Lung (tissue), 12 donors: ENCODE data around the gene RDX. TPM values are rescaled to one million over a fixed set of nuclear protein-coding genes. Genes with fewer than 3 reads are reported as not detected.
"Not testable (repeated sequence)": the region's sequence is repeated elsewhere in the genome, so short reads cannot be mapped to it uniquely, and the experiment has no call there.

ENCODE experiments used
- ATAC-seq: fragments of 200-7000 bp; cut with Tn5 transposase; one replicate; pipeline ENCODE4 v1.9.1; 2020; ENCODE audit warnings: moderate number of reproducible peaks; ENCODE audit not compliant: insufficient read depth, low FRiP score
- DNase-seq, 3 donors: peaks; one replicate each; pipeline ENCODE4 v3.0.0-alpha.2; 2013 to 2017
- H3K27ac ChIP-seq, 2 donors: one replicate each; pipeline ENCODE4 v1.5.1; 2013; ENCODE audit warnings: mild to moderate bottlenecking in 2 of 2, moderate library complexity in 2 of 2, control low read depth in 1 of 2, inconsistent platforms in 1 of 2, low read depth in 1 of 2, low read length in 1 of 2
- H3K27me3 ChIP-seq, 3 donors: one replicate each; pipeline ENCODE4 v1.5.1; 2013; ENCODE audit warnings: low read length in 2 of 3; ENCODE audit not compliant: control insufficient read depth in 3 of 3, insufficient read depth in 3 of 3
- H3K36me3 ChIP-seq, 4 donors: one replicate each; pipeline ENCODE4 v1.5.1; 2013; ENCODE audit warnings: low read length in 4 of 4, mild to moderate bottlenecking in 1 of 4, moderate library complexity in 1 of 4; ENCODE audit not compliant: control insufficient read depth in 4 of 4, insufficient read depth in 4 of 4
- H3K4me1 ChIP-seq, 5 donors: one replicate each; pipeline ENCODE4 v1.5.1; 2013; ENCODE audit warnings: low read length in 5 of 5, mild to moderate bottlenecking in 2 of 5, moderate library complexity in 1 of 5; ENCODE audit not compliant: control insufficient read depth in 5 of 5, insufficient read depth in 5 of 5
- H3K4me3 ChIP-seq: one replicate; pipeline ENCODE4 v1.5.1; 2013; ENCODE audit warnings: mild to moderate bottlenecking, control low read depth, moderate library complexity
- H3K9ac ChIP-seq, 2 donors: one replicate each; pipeline ENCODE4 v1.5.1; 2013; ENCODE audit warnings: low read length in 2 of 2, control low read depth in 1 of 2; ENCODE audit not compliant: insufficient read depth in 1 of 2
- H3K9me3 ChIP-seq, 4 donors: one replicate each; pipeline ENCODE4 v1.5.1; 2013; ENCODE audit warnings: low read length in 3 of 4, mild to moderate bottlenecking in 1 of 4, moderate library complexity in 1 of 4; ENCODE audit not compliant: control insufficient read depth in 4 of 4, insufficient read depth in 3 of 4
- CTCF ChIP-seq: IDR thresholded peaks from 2 replicates; pipeline ENCODE4 v1.5.1; 2012; ENCODE audit warnings: mild to moderate bottlenecking; ENCODE audit errors: control extremely low read depth, extremely low read depth
- WGBS, 2 donors: extraction: QIAGEN DNeasy Blood & Tissue Kit; methylation state at CpG; one replicate each; pipeline ENCODE4 v1.1.7; 2013; 5-methylcytosine and 5-hydroxymethylcytosine counted together
- polyA plus RNA-seq, 2 donors: library from polyadenylated mRNA; stranded (reverse); fragments of 200-250 nt; gene quantifications; one replicate each; pipeline ENCODE4 v1.2.1, GENCODE V29; 2013
- total RNA-seq, 2 donors: library from RNA; depleted of rRNA in 1 of 2; stranded (reverse); fragments of >200 nt in 1 of 2; gene quantifications; one replicate each; pipeline ENCODE4 v1.2.1, GENCODE V29; 2014 to 2021
- donor health status: control.
- donor health status: control.
- donor health status: Bipolar disorder and iron deficiency.
- donor health status: healthy.
- donor health status: DM: yes; HTN: yes; CAD: no.

Gene RDX
- total and polyA plus RNA-seq, 4 donors = 21.8 to 144 (median 59.2) TPM

GRCh38 chr11:110198031-110198729 is 98.2 kb downstream of the RDX start:
- no peak for TF ChIP-seq CTCF
- no peak overlapping the region for H3K4me3 ChIP-seq
- no peaks in the 10 kb centered on the region for H3K27me3 ChIP-seq
- H3K27ac ChIP-seq = no peak overlapping the region
- DNase-seq (no peak), ATAC-seq (no peak)
- 97 to 99% methylated on average over 9 of the region's 9 CpGs for WGBS, 2 donors
- no peaks in the 10 kb centered on the region for H3K36me3 ChIP-seq
- H3K4me1 ChIP-seq = peaks cover 0 to 3% (median 0%) of the 10 kb centered on the region in 5 donors
- H3K9me3 ChIP-seq = peaks cover 0 to 1% (median 0%) of the 10 kb centered on the region in 4 donors
- no peak overlapping the region for H3K9ac ChIP-seq

GRCh38 chr11:110196884-110197420 is 99.5 kb downstream of the RDX start:
- Histone ChIP-seq H3K36me3 (no peaks in the 10 kb centered on the region), H3K9ac (no peak overlapping the region), H3K27ac (peak overlapping the region in 1 of 2 donors; percentile 59), H3K4me1 (peaks cover 0 to 3% (median 0%) of the 10 kb centered on the region in 5 donors), H3K27me3 (no peaks in the 10 kb centered on the region), H3K9me3 (peaks cover 0 to 1% (median 0%) of the 10 kb centered on the region in 4 donors), H3K4me3 (no peak overlapping the region)
- ATAC-seq (no peak), DNase-seq (no peak)
- TF ChIP-seq CTCF = no peak
- WGBS, 2 donors = 88 to 93% methylated on average over 9 of the region's 9 CpGs

GRCh38 chr11:110196241-110196754 is 100.1 kb downstream of the RDX start:
- Histone ChIP-seq H3K9me3 (peaks cover 0 to 1% (median 0%) of the 10 kb centered on the region in 4 donors), H3K4me3 (no peak overlapping the region), H3K27me3 (no peaks in the 10 kb centered on the region), H3K9ac (no peak overlapping the region), H3K4me1 (peaks cover 0 to 3% (median 0%) of the 10 kb centered on the region in 5 donors), H3K36me3 (no peaks in the 10 kb centered on the region), H3K27ac (peak overlapping the region in 1 of 2 donors; percentile 59)
- peak; percentile 20 for ATAC-seq
- 90 to 96% methylated on average over 5 of the region's 5 CpGs for WGBS, 2 donors
- TF ChIP-seq CTCF = no peak
- no peak for DNase-seq

- H3K4me3 ChIP-seq, H3K36me3 ChIP-seq, H3K9me3 ChIP-seq, H3K27me3 ChIP-seq, DNase-seq, H3K9ac ChIP-seq, H3K4me1 ChIP-seq: not testable (repeated sequence)
- H3K27ac ChIP-seq = peak overlapping the region in 1 of 2 donors; percentile 40
- peak; percentile 62 for ATAC-seq
- WGBS, 2 donors = 59 to 65% methylated on average over 10 of the region's 10 CpGs
Observed at GRCh38 chr11:110194211-110194766, 102.1 kb downstream of the RDX start.

- not testable (repeated sequence) for H3K9ac ChIP-seq, H3K36me3 ChIP-seq, H3K9me3 ChIP-seq, H3K27ac ChIP-seq, ATAC-seq, H3K27me3 ChIP-seq, H3K4me1 ChIP-seq, DNase-seq, H3K4me3 ChIP-seq
- 91 to 96% methylated on average over 4 of the region's 4 CpGs for WGBS, 2 donors
Observed at GRCh38 chr11:110192604-110193282, 103.7 kb downstream of the RDX start.
